DMS114 treated with DMSO at 0.1 percent for 48 hours (cell line): Measurements from ENCODE around the gene CUL9.
"Not testable (repeated sequence)": the region's sequence is repeated elsewhere in the genome, so short reads cannot be mapped to it uniquely, and the experiment has no call there.

Experiments
- DNase-seq: peaks from one replicate; lab custom pipeline; 2025; ENCODE audit not compliant: unreplicated experiment; lab: John Stamatoyannopoulos, UW

CUL9 gene

GRCh38 chr6:43181942-43182860 lies at the start of gene CUL9:
TSS of gene CUL9 (plus strand) at chr6:43182196. CDS start at chr6:43184311, 2,115 bp downstream.
- DNase-seq = peak; percentile 63

DNA sequence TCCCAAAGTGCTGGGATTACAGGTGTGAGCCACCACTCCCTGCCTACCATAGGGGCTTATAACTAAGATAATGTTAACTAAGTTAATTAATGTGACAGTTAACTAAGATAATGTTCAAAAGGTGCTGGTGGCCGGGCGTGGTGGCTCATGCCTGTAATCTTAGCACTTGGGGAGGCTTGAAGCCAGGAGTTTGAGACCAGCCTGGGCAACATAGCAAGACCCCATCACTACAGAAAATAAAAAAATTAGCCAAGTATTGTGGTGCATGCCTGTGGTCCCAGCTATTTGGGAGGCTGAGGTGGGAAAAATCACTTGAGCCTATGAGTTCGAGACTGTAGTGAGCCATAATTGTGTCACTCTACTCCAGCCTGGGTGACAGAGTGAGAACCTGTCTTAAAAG lies 43.7 kb upstream of the CUL9 start:
- no peak for DNase-seq

- DNase-seq = not testable (repeated sequence)
These were observed 42.0 kb upstream of the CUL9 start for GRCh38 chr6:43139973-43140372.

- DNase-seq = no peak
These were observed 40.4 kb upstream of the CUL9 start for GRCh38 chr6:43141644-43142043.

GRCh38 chr6:43142101-43142500 lies 39.9 kb upstream of the CUL9 start:
- no peak for DNase-seq

GRCh38 chr6:43143235-43144128 lies 38.5 kb upstream of the CUL9 start:
- peak; percentile 36 for DNase-seq

DNA sequence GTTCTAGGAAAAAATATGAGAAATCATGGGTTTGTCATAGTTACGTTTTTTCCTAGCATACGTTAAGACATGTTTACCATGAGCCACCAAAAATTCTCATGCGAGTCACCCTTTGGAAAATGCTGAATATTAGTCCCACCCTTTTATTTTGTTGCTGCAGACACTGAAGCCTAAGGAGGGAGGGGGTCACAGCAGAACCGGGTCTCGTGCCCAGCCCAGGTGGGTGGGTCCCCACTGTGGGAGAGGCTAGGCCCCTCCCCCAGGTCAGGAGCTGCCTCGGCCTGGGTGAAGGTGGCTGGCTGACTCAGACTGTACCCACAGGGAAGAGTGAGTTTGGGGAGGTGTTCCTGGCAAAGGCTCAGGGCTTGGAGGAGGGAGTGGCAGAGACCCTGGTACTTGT lies 37.1 kb upstream of the CUL9 start:
- no peak for DNase-seq

GRCh38 chr6:43146261-43146660 lies 35.7 kb upstream of the CUL9 start:
- no peak for DNase-seq

GRCh38 chr6:43146709-43147688 lies 35.0 kb upstream of the CUL9 start:
- no peak for DNase-seq

- DNase-seq = no peak
These were observed 34.1 kb upstream of the CUL9 start for GRCh38 chr6:43147691-43148477.

DNA sequence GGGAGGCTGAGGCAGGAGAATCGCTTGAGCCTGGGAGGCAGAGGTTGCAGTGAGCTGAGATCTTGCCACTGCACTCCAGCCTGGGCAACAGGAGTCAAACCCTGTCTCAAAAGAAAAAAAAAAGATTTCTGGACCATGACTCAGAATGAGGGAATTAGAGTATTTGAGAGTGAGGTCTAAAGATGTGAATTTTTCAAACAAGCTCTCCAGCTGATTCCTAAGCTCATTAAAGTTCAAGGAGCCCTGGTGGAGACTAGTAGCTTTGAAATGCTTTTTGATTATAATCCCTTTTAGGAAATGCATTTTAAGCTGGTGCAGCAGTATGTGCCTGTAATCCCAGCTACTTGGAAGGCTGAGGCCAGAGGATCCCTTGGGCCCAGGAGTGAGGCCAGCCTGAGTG lies 32.7 kb upstream of the CUL9 start:
- DNase-seq = no peak

GRCh38 chr6:43150051-43150751 lies 31.8 kb upstream of the CUL9 start:
- DNase-seq = no peak

DNA sequence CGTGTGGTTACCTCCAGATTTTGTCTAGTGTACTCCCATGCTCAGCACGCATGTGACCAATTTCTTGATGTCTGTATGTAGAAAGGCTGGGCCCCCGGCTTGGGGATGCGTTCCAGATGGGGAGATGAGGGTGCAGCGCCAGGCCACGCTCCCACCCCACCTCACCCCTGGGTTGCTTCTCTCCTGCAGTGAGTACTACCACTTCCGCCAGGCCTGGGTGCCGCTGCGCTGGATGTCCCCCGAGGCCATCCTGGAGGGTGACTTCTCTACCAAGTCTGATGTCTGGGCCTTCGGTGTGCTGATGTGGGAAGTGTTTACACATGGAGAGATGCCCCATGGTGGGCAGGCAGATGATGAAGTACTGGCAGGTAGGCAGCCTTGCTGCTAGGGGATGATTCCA lies 22.4 kb upstream of the CUL9 start:
- DNase-seq = no peak

GRCh38 chr6:43163899-43164298 lies 18.1 kb upstream of the CUL9 start:
- DNase-seq = no peak

- peak; percentile 95 for DNase-seq
These were observed 11.5 kb upstream of the CUL9 start for GRCh38 chr6:43170417-43170930.

- peak; percentile 99 for DNase-seq
These were observed 10.9 kb upstream of the CUL9 start, which contains the start of gene SRF for GRCh38 chr6:43170931-43171706. TSS of gene SRF (plus strand) at chr6:43171269. CDS start at chr6:43171657, 388 bp downstream.

- no peak for DNase-seq
These were observed 10.3 kb upstream of the CUL9 start for GRCh38 chr6:43171707-43172103.
